Transverse colon (tissue), 4 donors: ENCODE data around the gene OTOG. TPM values are rescaled to one million over a fixed set of nuclear protein-coding genes. Genes with fewer than 3 reads are reported as not detected.

Experiments used
- DNase-seq: peaks from one replicate; pipeline ENCODE4 v3.0.0-alpha.2; 2019
- H3K27ac ChIP-seq, 4 donors: fragments of 200-600 bp; sonication (generic); 2 replicates each; pipeline ENCODE4 v1.5.1; 2016 to 2018; ENCODE audit warnings: inconsistent platforms in 4 of 4
- H3K27me3 ChIP-seq: fragments of 200-600 bp; sonication (generic); 2 replicates; pipeline ENCODE4 v1.5.1; 2017; ENCODE audit warnings: inconsistent platforms
- H3K36me3 ChIP-seq, 4 donors: fragments of 200-600 bp; sonication (generic); 2 replicates each; pipeline ENCODE4 v1.5.1; 2017 to 2019; ENCODE audit warnings: inconsistent platforms in 4 of 4
- H3K4me1 ChIP-seq, 4 donors: fragments of 200-600 bp; sonication (generic); 2 replicates each; pipeline ENCODE4 v1.5.1; 2017 to 2020; ENCODE audit warnings: inconsistent platforms in 4 of 4
- H3K4me3 ChIP-seq, 4 donors: fragments of 200-600 bp; sonication (generic); 1 replicate in 1 of 4; 2 replicates in 3 of 4; pipeline versions ENCODE4 v1.5.1 to v1.6.1; 2017 to 2019; ENCODE audit warnings: inconsistent platforms in 4 of 4
- H3K9me3 ChIP-seq, 2 donors: fragments of 200-600 bp; sonication (generic); 2 replicates each; pipeline ENCODE4 v1.5.1; 2017 to 2019; ENCODE audit warnings: inconsistent platforms in 2 of 2
- EP300 ChIP-seq: sonication (generic); formaldehyde crosslinking; IDR thresholded peaks from one replicate; pipeline ENCODE4 v1.6.1; 2017; ENCODE audit warnings: antibody characterized with exemption, low read depth
- POLR2A ChIP-seq: fragments of 450-650 bp; IDR thresholded peaks from one replicate; pipeline ENCODE4 v1.6.1; 2016; ENCODE audit warnings: antibody characterized with exemption, mild to moderate bottlenecking, moderate library complexity
- POLR2AphosphoS5 ChIP-seq, 3 donors: sonication (generic); formaldehyde crosslinking; IDR thresholded peaks; one replicate each; pipeline ENCODE4 v1.6.1; 2016; ENCODE audit warnings: antibody characterized with exemption in 3 of 3
- WGBS, 2 donors: methylation state at CpG; one replicate each; pipeline ENCODE4 v1.1.5; 2018; ENCODE audit warnings: low coverage in 1 of 2; 5-methylcytosine and 5-hydroxymethylcytosine counted together
- in situ Hi-C, 4 donors: fragments of 200-750 bp; cut with MboI; loops; one replicate each; pipeline versions ENCODE4 v1.15.0 to v1.15.1; 2017; ENCODE audit warnings: low sequenced_read_pairs in 3 of 4, low pct_ligation_motif_present in 1 of 4, low pct_unique_long_range_greater_than_20kb in 1 of 4
- intact Hi-C: fragments of 100-400 bp; cut with DNase I; formaldehyde crosslinking; loops from one replicate; pipeline ENCODE4 v1.15.1; 2023; ENCODE audit warnings: low total_unique reads
- total RNA-seq, 4 donors: library from RNA; depleted of rRNA; stranded (reverse); fragments of >200 nt; gene quantifications; one replicate each; pipeline ENCODE4 v1.1.0, GENCODE V29; 2016
- TF ChIP-seq, protein P1 (sequence below), 5 experiments: fragments of 200-600 bp in 3 of 5; fragments of 450-650 bp in 2 of 5; sonication (generic) in 3 of 5; IDR thresholded peaks; 1 replicate in 2 of 5; 2 replicates in 3 of 5; pipeline ENCODE4 v1.5.1; 2016 to 2017; ENCODE audit warnings: antibody characterized with exemption in 5 of 5, inconsistent platforms in 3 of 5, mild to moderate bottlenecking in 2 of 5, moderate library complexity in 1 of 5

OTOG gene
- total RNA-seq, 4 donors from 2014 or later = not detected

DNA sequence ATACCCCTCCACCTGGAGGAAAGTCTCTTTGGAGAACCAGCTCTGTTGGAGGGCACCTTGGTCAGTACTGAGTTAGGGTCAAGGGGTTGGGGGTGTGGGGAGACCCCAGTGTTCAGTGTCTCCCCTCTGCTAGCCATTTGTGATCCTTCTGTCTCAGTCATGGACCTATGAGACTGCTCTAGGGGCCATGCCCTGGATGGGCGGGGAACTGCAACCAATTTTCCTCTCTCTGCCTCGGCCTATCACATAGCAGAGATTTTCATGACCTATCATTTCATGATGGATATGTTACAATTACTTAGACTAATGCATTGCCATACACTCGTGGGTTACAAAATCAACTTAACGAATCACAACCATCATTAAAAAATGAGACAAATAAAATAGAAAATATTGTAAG lies 7.4 kb downstream of the OTOG start:
- no peaks in the 10 kb centered on the region for H3K27me3 ChIP-seq
- in situ Hi-C loops = no loop called here

DNA sequence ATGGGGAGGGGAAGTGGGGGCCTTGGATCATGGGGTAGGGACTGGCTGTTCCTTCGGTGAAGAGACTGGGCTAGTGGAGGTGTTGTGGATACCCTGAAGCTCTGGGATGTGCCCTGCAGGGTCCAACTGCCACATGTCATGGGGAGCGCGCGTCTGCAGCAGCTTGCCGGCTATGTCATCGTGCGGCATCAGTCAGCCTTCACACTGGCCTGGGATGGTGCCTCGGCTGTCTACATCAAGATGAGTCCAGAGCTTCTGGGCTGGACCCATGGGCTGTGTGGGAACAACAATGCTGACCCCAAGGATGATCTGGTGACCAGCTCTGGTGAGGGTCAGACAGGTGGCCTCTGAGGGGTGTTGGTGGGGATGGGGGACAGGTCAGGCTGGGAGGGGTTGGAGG lies 9.9 kb downstream of the OTOG start:
- Histone ChIP-seq H3K36me3 (no peaks in the 10 kb centered on the region), H3K4me1 (no peaks in the 10 kb centered on the region), H3K27me3 (no peaks in the 10 kb centered on the region), H3K27ac (no peak overlapping the region), H3K4me3 (no peak overlapping the region), H3K9me3 (no peaks in the 10 kb centered on the region)
- 95% methylated on average over 7 of the region's 8 CpGs; no CpG with 5 or more reads in 1 of the 2 donors for WGBS, 2 donors
- no peak for DNase-seq
- intact Hi-C loops = no loop called here
- TF ChIP-seq, protein P1, sequence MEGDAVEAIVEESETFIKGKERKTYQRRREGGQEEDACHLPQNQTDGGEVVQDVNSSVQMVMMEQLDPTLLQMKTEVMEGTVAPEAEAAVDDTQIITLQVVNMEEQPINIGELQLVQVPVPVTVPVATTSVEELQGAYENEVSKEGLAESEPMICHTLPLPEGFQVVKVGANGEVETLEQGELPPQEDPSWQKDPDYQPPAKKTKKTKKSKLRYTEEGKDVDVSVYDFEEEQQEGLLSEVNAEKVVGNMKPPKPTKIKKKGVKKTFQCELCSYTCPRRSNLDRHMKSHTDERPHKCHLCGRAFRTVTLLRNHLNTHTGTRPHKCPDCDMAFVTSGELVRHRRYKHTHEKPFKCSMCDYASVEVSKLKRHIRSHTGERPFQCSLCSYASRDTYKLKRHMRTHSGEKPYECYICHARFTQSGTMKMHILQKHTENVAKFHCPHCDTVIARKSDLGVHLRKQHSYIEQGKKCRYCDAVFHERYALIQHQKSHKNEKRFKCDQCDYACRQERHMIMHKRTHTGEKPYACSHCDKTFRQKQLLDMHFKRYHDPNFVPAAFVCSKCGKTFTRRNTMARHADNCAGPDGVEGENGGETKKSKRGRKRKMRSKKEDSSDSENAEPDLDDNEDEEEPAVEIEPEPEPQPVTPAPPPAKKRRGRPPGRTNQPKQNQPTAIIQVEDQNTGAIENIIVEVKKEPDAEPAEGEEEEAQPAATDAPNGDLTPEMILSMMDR (IDR thresholded peaks at IDR 0.05) = no peak
- TF ChIP-seq POLR2AphosphoS5 (IDR thresholded peaks at IDR 0.05) (no peak), POLR2A (no peak), EP300 (no peak)
- in situ Hi-C loops = no loop called here

More for the DNA sequence above, 7.4 kb downstream of the OTOG start:
- Histone ChIP-seq H3K4me3 (no peak overlapping the region), H3K9me3 (no peaks in the 10 kb centered on the region), H3K36me3 (no peaks in the 10 kb centered on the region), H3K27ac (no peak overlapping the region), H3K4me1 (no peaks in the 10 kb centered on the region)
- intact Hi-C loops = no loop called here
- no peak for DNase-seq
- WGBS, 2 donors = 87 to 89% methylated on average over 4 of the region's 4 CpGs
- TF ChIP-seq EP300 (no peak), POLR2A (no peak), POLR2AphosphoS5 (IDR thresholded peaks at IDR 0.05) (no peak)
- TF ChIP-seq, protein P1 (IDR thresholded peaks at IDR 0.05) = no peak

DNA sequence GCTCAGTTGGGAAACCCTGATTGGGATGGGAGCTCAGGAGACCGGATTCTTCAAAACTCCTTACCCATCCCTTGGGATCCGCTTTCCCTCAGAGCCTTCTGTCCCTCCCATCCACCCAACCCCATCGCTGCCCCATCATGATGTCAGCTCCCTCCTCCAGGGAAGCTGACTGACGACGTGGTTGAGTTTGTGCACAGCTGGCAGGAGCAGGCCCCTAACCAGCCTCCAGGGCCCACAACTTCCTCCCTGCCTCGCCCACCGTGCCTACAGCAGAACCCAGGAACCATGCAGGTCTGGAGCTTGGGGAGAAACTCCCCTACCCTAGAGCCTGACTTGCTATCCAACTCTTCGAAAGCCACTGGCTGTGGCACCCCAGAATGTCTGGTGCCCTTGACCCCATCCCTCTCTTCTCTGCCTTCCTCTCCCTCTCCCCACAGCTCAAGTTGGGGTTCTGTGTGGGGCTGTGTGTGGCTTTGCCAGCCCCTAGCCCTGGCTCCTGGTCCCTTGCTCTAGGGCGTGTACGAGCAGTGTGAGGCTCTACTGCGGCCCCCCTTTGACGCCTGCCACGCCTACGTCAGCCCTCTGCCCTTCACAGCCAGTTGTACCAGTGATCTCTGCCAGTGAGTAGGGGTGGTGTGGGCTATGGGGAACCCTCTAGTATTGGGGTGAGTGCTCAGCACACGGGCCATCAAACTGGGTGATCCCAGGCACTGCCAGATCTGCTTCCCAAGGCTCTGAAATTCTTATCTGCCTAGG lies 11.1 kb downstream of the OTOG start:
- Histone ChIP-seq H3K27me3 (no peaks in the 10 kb centered on the region), H3K27ac (no peak overlapping the region)
- DNase-seq = no peak

DNA sequence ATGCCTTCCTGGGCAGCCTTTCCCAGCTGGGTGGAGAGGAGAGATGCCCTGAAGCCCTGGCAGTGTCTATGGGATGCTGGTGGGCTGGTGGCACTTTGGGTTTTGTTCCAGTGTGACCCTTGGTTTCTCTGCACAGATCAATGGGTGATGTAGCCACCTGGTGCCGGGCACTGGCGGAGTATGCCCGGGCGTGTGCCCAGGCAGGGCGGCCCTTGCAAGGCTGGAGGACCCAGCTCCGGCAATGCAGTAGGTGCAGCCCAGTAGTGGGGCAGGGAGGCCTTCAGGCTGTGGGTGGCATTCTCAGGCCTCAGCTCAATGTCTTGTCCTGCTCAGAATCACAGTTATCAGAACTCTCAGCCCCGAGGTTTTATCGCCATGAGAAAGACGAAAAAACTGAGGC lies 11.9 kb downstream of the OTOG start:
- WGBS, 2 donors = 86% methylated on average over 9 of the region's 9 CpGs; no CpG with 5 or more reads in 1 of the 2 donors
- H3K36me3 ChIP-seq = no peaks in the 10 kb centered on the region
- H3K27me3 ChIP-seq = no peaks in the 10 kb centered on the region
- intact Hi-C loops = no loop called here
- in situ Hi-C loops = no loop called here
- no peak for DNase-seq
- no peak for TF ChIP-seq POLR2AphosphoS5 (IDR thresholded peaks at IDR 0.05)
- H3K27ac ChIP-seq = no peak overlapping the region
- no peaks in the 10 kb centered on the region for H3K4me1 ChIP-seq
- H3K4me3 ChIP-seq = no peak overlapping the region
- H3K9me3 ChIP-seq = no peaks in the 10 kb centered on the region

More for the DNA sequence above, 11.1 kb downstream of the OTOG start:
- intact Hi-C loops = no loop called here
- TF ChIP-seq POLR2A = no peak
- TF ChIP-seq POLR2AphosphoS5 (IDR thresholded peaks at IDR 0.05) = no peak
- TF ChIP-seq EP300 = no peak
- TF ChIP-seq, protein P1 (IDR thresholded peaks at IDR 0.05) = no peak
- H3K4me1 ChIP-seq = no peaks in the 10 kb centered on the region
- no peak overlapping the region for H3K4me3 ChIP-seq
- in situ Hi-C loops = no loop called here
- no peaks in the 10 kb centered on the region for H3K9me3 ChIP-seq
- 84% methylated on average over 15 of the region's 15 CpGs; no CpG with 5 or more reads in 1 of the 2 donors for WGBS, 2 donors
- no peaks in the 10 kb centered on the region for H3K36me3 ChIP-seq
